Fibroblast of lung (primary cell): ENCODE results near the gene GDF10. TPM values are rescaled to one million over a fixed set of nuclear protein-coding genes. Genes with fewer than 3 reads are reported as not detected.
A peak's percentile ranks its signal among the peaks of the same experiment; 100 is the strongest.

Experiments used
- DNase-seq, 2 donors: peaks; one replicate each; pipeline versions ENCODE4 v3.0.0 to v3.0.0-alpha.2; 2010; ENCODE audit warnings: low read depth in 2 of 2
- H2AFZ ChIP-seq: 2 replicates; pipeline ENCODE4 v1.5.1; 2012; ENCODE audit warnings: low read length, control low read depth, inconsistent platforms
- H3K27ac ChIP-seq: 2 replicates; pipeline ENCODE4 v1.5.1; 2011; ENCODE audit warnings: low read length, control low read depth; ENCODE audit not compliant: insufficient read depth
- H3K27me3 ChIP-seq: 2 replicates; pipeline ENCODE4 v1.5.1; 2011; ENCODE audit warnings: mild to moderate bottlenecking, low read length; ENCODE audit not compliant: control insufficient read depth, insufficient read depth
- H3K36me3 ChIP-seq: 2 replicates; pipeline ENCODE4 v1.5.1; 2011; ENCODE audit warnings: low read length; ENCODE audit not compliant: control insufficient read depth, insufficient read depth
- H3K4me1 ChIP-seq: 2 replicates; pipeline ENCODE4 v1.5.1; 2011; ENCODE audit warnings: low read length; ENCODE audit not compliant: control insufficient read depth, insufficient read depth; ENCODE audit errors: extremely low read depth
- H3K4me2 ChIP-seq: 2 replicates; pipeline ENCODE4 v1.5.1; 2011; ENCODE audit warnings: low read length, control low read depth; ENCODE audit not compliant: insufficient read depth; ENCODE audit errors: extremely low read depth
- H3K4me3 ChIP-seq, 4 experiments: fragments of 200-600 bp in 1 of 4; sonication (generic) in 1 of 4; replicated peaks in 1 of 4; 2 replicates each; pipeline ENCODE4 v1.5.1; 2011 to 2016; ENCODE audit warnings: low read length in 4 of 4, low read depth in 3 of 4, mild to moderate bottlenecking in 3 of 4, control low read depth in 2 of 4, inconsistent platforms in 1 of 4, mixed read lengths in 1 of 4; ENCODE audit not compliant: insufficient read depth in 1 of 4; ENCODE audit errors: control extremely low read depth in 1 of 4
- H3K79me2 ChIP-seq: 2 replicates; pipeline ENCODE4 v1.5.1; 2012; ENCODE audit warnings: mild to moderate bottlenecking, low read length, inconsistent platforms; ENCODE audit not compliant: control insufficient read depth, insufficient read depth
- H3K9ac ChIP-seq: 2 replicates; pipeline ENCODE4 v1.5.1; 2011; ENCODE audit warnings: mild to moderate bottlenecking, low read length, control low read depth; ENCODE audit not compliant: insufficient read depth
- H3K9me3 ChIP-seq: 2 replicates; pipeline ENCODE4 v1.5.1; 2012; ENCODE audit warnings: low read depth, low read length; ENCODE audit not compliant: control insufficient read depth, insufficient read depth
- H4K20me1 ChIP-seq: 2 replicates; pipeline ENCODE4 v1.5.1; 2011; ENCODE audit warnings: low read length; ENCODE audit not compliant: control insufficient read depth, insufficient read depth; ENCODE audit errors: extremely low read depth
- CTCF ChIP-seq, 2 donors: IDR thresholded peaks in 1 of 2; conservative IDR thresholded peaks in 1 of 2; 1 replicate in 1 of 2; 2 replicates in 1 of 2; pipeline ENCODE4 v1.5.1; 2011 to 2012; ENCODE audit warnings: low read length in 2 of 2, control low read depth in 1 of 2, inconsistent platforms in 1 of 2, low read depth in 1 of 2, mild to moderate bottlenecking in 1 of 2
- EZH2 ChIP-seq: IDR thresholded peaks from 2 replicates; pipeline ENCODE4 v1.5.1; 2012; ENCODE audit warnings: low read length, control low read depth, mild to moderate bottlenecking; ENCODE audit errors: missing control alignments
- polyA minus RNA-seq: library from RNA; depleted of rRNA, polyadenylated mRNA; stranded (reverse); fragments of >200 nt; gene quantifications from 2 replicates; pipeline ENCODE4 v1.2.3, GENCODE V29; 2011; ENCODE audit warnings: low replicate concordance
- polyA plus RNA-seq, 2 donors: library from polyadenylated mRNA; depleted of rRNA in 1 of 2; stranded (reverse) in 1 of 2; unstranded in 1 of 2; fragments of >200 nt; gene quantifications; 2 replicates each; pipeline ENCODE4 v1.2.1, GENCODE V29; 2011 to 2012; ENCODE audit warnings: missing spikeins in 1 of 2
- total RNA-seq: library from RNA; depleted of rRNA; stranded (reverse); fragments of >200 nt; gene quantifications from 2 replicates; pipeline ENCODE4 v1.2.1, GENCODE V29; 2014

Gene GDF10
- total RNA-seq, result 8.0 and 25.1 TPM in 2 replicates
- 6.2 and 16.2 TPM in 2 replicates for polyA plus RNA-seq
- 6.9 and 18.5 TPM in 2 replicates for polyA plus RNA-seq (2012)
- polyA minus RNA-seq, result 4.0 and 13.1 TPM in 2 replicates

GRCh38 chr10:47299611-47300428 is at the start of gene GDF10:
TSS of gene GDF10 (plus strand) at chr10:47300197. CDS start at chr10:47300652, 455 bp downstream.
- no peaks in the 10 kb centered on the region for H4K20me1 ChIP-seq
- H3K4me2 ChIP-seq, result peak within 1 kb of the TSS; percentile 59
- H3K27me3 ChIP-seq, result peaks cover 14% of the 10 kb centered on the region
- TF ChIP-seq CTCF (conservative IDR thresholded peaks at IDR 0.05 in 1 of 2, IDR thresholded peaks at IDR 0.05 in 1 of 2; ENCODE audit: low read depth in 1 of 2, low read length in 2 of 2), result no peak
- TF ChIP-seq EZH2, result peak; percentile 67
- H3K36me3 ChIP-seq, result no peaks in the 10 kb centered on the region
- DNase-seq, result no peak
- peak within 1 kb of the TSS in 3 of 4 experiments; percentile 25 to 66 (median 26) for H3K4me3 ChIP-seq
- no peak within 1 kb of the TSS for H2AFZ ChIP-seq
- no peaks in the 10 kb centered on the region for H3K79me2 ChIP-seq
- H3K4me1 ChIP-seq, result no peaks in the 10 kb centered on the region
- H3K27ac ChIP-seq, result no peak within 1 kb of the TSS
- no peak within 1 kb of the TSS for H3K9ac ChIP-seq
- H3K9me3 ChIP-seq, result no peaks in the 10 kb centered on the region

GRCh38 chr10:47252093-47252780 is 47.8 kb upstream of the GDF10 start:
- no peaks in the 10 kb centered on the region for H3K36me3 ChIP-seq
- no peak overlapping the region for H3K9ac ChIP-seq
- no peak overlapping the region for H3K4me2 ChIP-seq
- H3K9me3 ChIP-seq, result no peaks in the 10 kb centered on the region
- H3K27me3 ChIP-seq, result peaks cover 10% of the 10 kb centered on the region
- H3K4me3 ChIP-seq, result no peak overlapping the region
- no peak for TF ChIP-seq CTCF (conservative IDR thresholded peaks at IDR 0.05 in 1 of 2, IDR thresholded peaks at IDR 0.05 in 1 of 2; ENCODE audit: low read depth in 1 of 2, low read length in 2 of 2)
- no peak for TF ChIP-seq EZH2
- peaks cover 8% of the 10 kb centered on the region for H3K4me1 ChIP-seq
- no peak overlapping the region for H2AFZ ChIP-seq
- H4K20me1 ChIP-seq, result no peaks in the 10 kb centered on the region
- H3K27ac ChIP-seq, result no peak overlapping the region
- no peak for DNase-seq
- H3K79me2 ChIP-seq, result no peaks in the 10 kb centered on the region

- no peak for TF ChIP-seq EZH2
- no peak for TF ChIP-seq CTCF (conservative IDR thresholded peaks at IDR 0.05 in 1 of 2, IDR thresholded peaks at IDR 0.05 in 1 of 2; ENCODE audit: low read depth in 1 of 2, low read length in 2 of 2)
- no peaks in the 10 kb centered on the region for H3K9me3 ChIP-seq
- no peak overlapping the region for H2AFZ ChIP-seq
- H3K27ac ChIP-seq, result no peak overlapping the region
- no peak overlapping the region for H3K9ac ChIP-seq
- H3K27me3 ChIP-seq, result peaks cover 10% of the 10 kb centered on the region
- H4K20me1 ChIP-seq, result no peaks in the 10 kb centered on the region
- no peak for DNase-seq
- H3K79me2 ChIP-seq, result no peaks in the 10 kb centered on the region
- peak overlapping the region; percentile 72 for H3K4me2 ChIP-seq
- no peak overlapping the region for H3K4me3 ChIP-seq
- peaks cover 8% of the 10 kb centered on the region for H3K4me1 ChIP-seq
- no peaks in the 10 kb centered on the region for H3K36me3 ChIP-seq
Measured at GRCh38 chr10:47253030-47253637, 46.9 kb upstream of the GDF10 start.
